CD14-positive monocyte (primary cell): ENCODE data around the gene SPCS3. TPM values are rescaled to one million over a fixed set of nuclear protein-coding genes. Genes with fewer than 3 reads are reported as not detected.
"Not testable (repeated sequence)": the region's sequence is repeated elsewhere in the genome, so short reads cannot be mapped to it uniquely, and the experiment has no call there.

ENCODE experiments used
- DNase-seq, 3 donors: peaks; one replicate each; pipeline ENCODE4 v3.0.0-alpha.2; 2011 to 2022
- H2AFZ ChIP-seq: 2 replicates; pipeline ENCODE4 v1.6.0; 2012; ENCODE audit warnings: mild to moderate bottlenecking, low read depth, low read length, inconsistent platforms; ENCODE audit not compliant: insufficient read depth, poor library complexity, severe bottlenecking
- H3K27ac ChIP-seq, 2 donors: 1 replicate in 1 of 2; 2 replicates in 1 of 2; pipeline ENCODE4 v1.5.1; 2012 to 2013; ENCODE audit warnings: low read length in 2 of 2, control low read depth in 1 of 2, inconsistent platforms in 1 of 2, low read depth in 1 of 2, mild to moderate bottlenecking in 1 of 2
- H3K27me3 ChIP-seq, 2 donors: one replicate each; pipeline versions ENCODE4 v1.6.0 to v1.6.1; 2011 to 2013; ENCODE audit warnings: low read length in 2 of 2; ENCODE audit not compliant: control insufficient read depth in 2 of 2, insufficient read depth in 2 of 2
- H3K36me3 ChIP-seq, 2 donors: replicated peaks in 1 of 2; 1 replicate in 1 of 2; 2 replicates in 1 of 2; pipeline versions ENCODE4 v1.5.1 to v1.6.1; 2012 to 2013; ENCODE audit warnings: low read length in 2 of 2, control low read depth in 1 of 2, inconsistent platforms in 1 of 2, mild to moderate bottlenecking in 1 of 2; ENCODE audit not compliant: insufficient read depth in 2 of 2, control insufficient read depth in 1 of 2
- H3K4me1 ChIP-seq, 2 donors: 1 replicate in 1 of 2; 2 replicates in 1 of 2; pipeline versions ENCODE4 v1.5.1 to v1.6.1; 2012 to 2013; ENCODE audit warnings: low read length in 2 of 2, control low read depth in 1 of 2, inconsistent platforms in 1 of 2, mild to moderate bottlenecking in 1 of 2, moderate library complexity in 1 of 2; ENCODE audit not compliant: insufficient read depth in 2 of 2, control insufficient read depth in 1 of 2
- H3K4me2 ChIP-seq: replicated peaks from 2 replicates; pipeline ENCODE3; 2012; ENCODE audit warnings: low read length, moderate library complexity, mild to moderate bottlenecking; ENCODE audit not compliant: poor library complexity, severe bottlenecking; ENCODE audit errors: extremely low read depth
- H3K4me3 ChIP-seq, 3 experiments: fragments of 200-600 bp in 1 of 3; sonication (generic) in 1 of 3; replicated peaks in 1 of 3; 1 replicate in 2 of 3; 2 replicates in 1 of 3; pipeline ENCODE4 v1.5.1; 2011 to 2013; ENCODE audit warnings: low read length in 3 of 3, mild to moderate bottlenecking in 3 of 3, control low read depth in 2 of 3, low read depth in 2 of 3, inconsistent platforms in 1 of 3, moderate library complexity in 1 of 3
- H3K79me2 ChIP-seq: 2 replicates; pipeline ENCODE4 v1.6.0; 2012; ENCODE audit warnings: mild to moderate bottlenecking, control low read depth, inconsistent platforms, low read length, moderate library complexity; ENCODE audit not compliant: insufficient read depth
- H3K9ac ChIP-seq: 2 replicates; pipeline ENCODE4 v1.6.0; 2017; ENCODE audit warnings: low read length, mild to moderate bottlenecking; ENCODE audit not compliant: insufficient read depth, poor library complexity, severe bottlenecking
- H3K9me3 ChIP-seq, 2 donors: replicated peaks in 1 of 2; 1 replicate in 1 of 2; 2 replicates in 1 of 2; pipeline versions ENCODE4 v1.5.1 to v1.6.1; 2012 to 2013; ENCODE audit warnings: low read length in 2 of 2, control low read depth in 1 of 2; ENCODE audit not compliant: control insufficient read depth in 1 of 2, insufficient read depth in 1 of 2
- H4K20me1 ChIP-seq: 2 replicates; pipeline ENCODE4 v1.6.0; 2012; ENCODE audit warnings: mild to moderate bottlenecking, low read length, control low read depth, moderate library complexity; ENCODE audit not compliant: insufficient read depth
- H3K27ac Mint-ChIP-seq, 7 donors: one replicate each; pipeline ENCODE4 v1.8.0; 2020; ENCODE audit warnings: mild to moderate bottlenecking in 7 of 7, mixed read lengths in 7 of 7, moderate library complexity in 6 of 7, inconsistent platforms in 2 of 7
- H3K27me3 Mint-ChIP-seq, 3 donors: one replicate each; pipeline ENCODE4 v1.8.0; 2021 to 2022; ENCODE audit warnings: low read depth in 3 of 3, mild to moderate bottlenecking in 3 of 3, mixed read lengths in 3 of 3, moderate library complexity in 3 of 3, inconsistent platforms in 1 of 3
- H3K36me3 Mint-ChIP-seq, 2 donors: one replicate each; pipeline ENCODE4 v1.8.0; 2020; ENCODE audit warnings: mixed read lengths in 2 of 2, inconsistent platforms in 1 of 2, mild to moderate bottlenecking in 1 of 2
- H3K4me1 Mint-ChIP-seq: one replicate; pipeline ENCODE4 v1.8.0; 2020; ENCODE audit warnings: mild to moderate bottlenecking, mixed read lengths
- H3K4me3 Mint-ChIP-seq, 2 donors: one replicate each; pipeline ENCODE4 v1.8.0; 2020; ENCODE audit warnings: mild to moderate bottlenecking in 2 of 2, mixed read lengths in 2 of 2, moderate library complexity in 1 of 2
- H3K9me3 Mint-ChIP-seq, 7 donors: one replicate each; pipeline ENCODE4 v1.8.0; 2020 to 2022; ENCODE audit warnings: mixed read lengths in 7 of 7, mild to moderate bottlenecking in 6 of 7, moderate library complexity in 6 of 7, inconsistent platforms in 2 of 7
- CTCF ChIP-seq: fragments of 200-600 bp; IDR thresholded peaks from one replicate; pipeline ENCODE4 v1.8.0; 2022; ENCODE audit warnings: antibody characterized with exemption, mild to moderate bottlenecking
- WGBS: methylation state at CpG from one replicate; pipeline ENCODE4 v1.1.5; 2013; ENCODE audit warnings: missing lambda C conversion rate; ENCODE audit not compliant: insufficient coverage; 5-methylcytosine and 5-hydroxymethylcytosine counted together
- intact Hi-C, 2 donors: fragments of 100-400 bp; cut with micrococcal nuclease; formaldehyde crosslinking; loops; one replicate each; pipeline versions ENCODE4 v1.15.0 to v1.15.1; 2023
- polyA plus RNA-seq, 3 donors: library from polyadenylated mRNA; depleted of rRNA in 1 of 3; unstranded in 2 of 3; stranded (reverse) in 1 of 3; fragments of 300-500 nt in 2 of 3; fragments of >200 nt in 1 of 3; fragmentation: Illumina TruSeq in 2 of 3; gene quantifications; 1 replicate in 2 of 3; 2 replicates in 1 of 3; pipeline ENCODE4 v1.2.3, GENCODE V29; 2012 to 2021

Gene SPCS3
- polyA plus RNA-seq, 3 donors, result 50.4 to 112 (median 107) TPM

DNA sequence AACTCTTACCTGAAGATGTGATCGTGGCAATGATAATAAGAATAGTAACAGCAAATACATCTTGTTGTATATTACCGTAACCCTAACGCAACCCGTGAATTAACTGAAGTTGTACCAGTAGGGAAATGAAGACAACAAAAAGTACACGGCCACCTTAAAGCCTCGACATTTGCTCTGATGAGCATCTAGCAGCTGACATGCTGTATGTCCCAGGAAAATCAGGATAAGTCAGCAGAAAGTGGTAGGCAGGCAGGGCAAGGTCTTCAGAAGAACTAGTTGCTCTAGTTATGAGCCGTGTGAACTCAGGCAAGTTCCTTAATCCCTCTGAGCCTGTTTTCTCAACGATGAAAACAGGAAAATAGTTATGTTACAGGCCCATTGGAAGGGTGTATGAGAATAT, 43.1 kb upstream of the SPCS3 start:
- Histone ChIP-seq H3K79me2 (no peaks in the 10 kb centered on the region), H3K27ac (no peak overlapping the region), H4K20me1 (no peaks in the 10 kb centered on the region), H3K27me3 (peaks cover 0 to 3% of the 10 kb centered on the region in 2 donors), H3K4me1 (no peaks in the 10 kb centered on the region), H3K9ac (no peak overlapping the region), H3K4me3 (no peak overlapping the region), H3K36me3 (no peaks in the 10 kb centered on the region), H2AFZ (no peak overlapping the region), H3K4me2 (no peak overlapping the region), H3K9me3 (no peaks in the 10 kb centered on the region)
- Mint-ChIP-seq H3K27ac (no peak overlapping the region), H3K4me3 (peak overlapping the region in 1 of 2 donors; percentile 7), H3K4me1 (no peaks in the 10 kb centered on the region), H3K9me3 (peaks cover 0 to 5% (median 0%) of the 10 kb centered on the region in 7 donors), H3K27me3 (peaks cover 0 to 3% (median 2%) of the 10 kb centered on the region in 3 donors), H3K36me3 (no peaks in the 10 kb centered on the region)
- no peak for DNase-seq
- TF ChIP-seq CTCF, result no peak
- intact Hi-C loops, result no loop called here
- 90% methylated on average over 7 of the region's 8 CpGs for WGBS

DNA sequence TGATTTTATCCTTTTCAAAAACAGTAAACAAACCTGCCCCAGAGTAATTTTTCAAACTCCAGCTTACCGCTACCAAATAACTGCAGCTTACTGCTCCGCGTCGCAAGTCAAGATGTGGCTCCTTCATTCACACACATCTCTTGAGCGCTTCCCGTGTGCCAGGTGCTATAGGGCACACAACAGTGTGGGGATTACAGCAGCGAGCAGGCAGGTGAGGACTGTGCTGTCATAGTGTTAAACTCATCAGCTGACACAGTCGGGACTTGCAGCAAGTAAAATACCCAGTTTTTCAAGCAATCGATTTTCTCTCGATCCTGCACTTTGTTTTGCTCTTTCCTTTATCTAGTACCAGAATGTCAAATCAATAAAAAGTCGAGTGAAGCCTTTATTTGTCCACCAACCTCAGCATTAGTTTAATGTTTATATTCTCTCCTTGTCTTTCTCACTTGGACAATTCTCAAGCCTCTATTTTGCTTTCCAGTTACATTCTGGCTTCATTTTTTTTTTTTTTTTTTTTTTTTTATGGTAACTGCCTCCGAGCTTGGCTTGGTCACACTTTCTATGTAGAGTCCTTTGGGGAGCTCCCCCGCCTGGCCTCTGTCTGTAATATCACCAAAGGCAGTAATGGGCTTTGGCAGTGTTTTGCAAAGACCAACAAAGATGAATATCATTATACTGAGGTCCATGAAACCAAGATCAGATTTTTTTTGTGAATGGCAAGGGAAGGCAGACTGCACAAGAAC, 42.4 kb upstream of the SPCS3 start:
- H3K4me3 Mint-ChIP-seq, result no peak overlapping the region
- H3K4me2 ChIP-seq, result no peak overlapping the region
- no peaks in the 10 kb centered on the region for H3K9me3 ChIP-seq
- peak; percentile 22 for TF ChIP-seq CTCF
- H3K27me3 ChIP-seq, result peaks cover 0 to 3% of the 10 kb centered on the region in 2 donors
- H3K27me3 Mint-ChIP-seq, result peaks cover 0 to 3% (median 0%) of the 10 kb centered on the region in 3 donors
- H3K4me1 ChIP-seq, result no peaks in the 10 kb centered on the region
- no peaks in the 10 kb centered on the region for H3K79me2 ChIP-seq
- no peak overlapping the region for H3K27ac Mint-ChIP-seq
- H3K27ac ChIP-seq, result no peak overlapping the region
- no peak overlapping the region for H3K9ac ChIP-seq
- no peak overlapping the region for H3K4me3 ChIP-seq
- no peaks in the 10 kb centered on the region for H3K36me3 Mint-ChIP-seq
- H3K9me3 Mint-ChIP-seq, result peaks cover 0 to 5% (median 0%) of the 10 kb centered on the region in 7 donors
- 88% methylated on average over 11 of the region's 13 CpGs for WGBS
- H3K4me1 Mint-ChIP-seq, result no peaks in the 10 kb centered on the region
- H4K20me1 ChIP-seq, result no peaks in the 10 kb centered on the region
- no peak overlapping the region for H2AFZ ChIP-seq
- no peak for DNase-seq
- intact Hi-C loops, result no loop called here
- no peaks in the 10 kb centered on the region for H3K36me3 ChIP-seq

DNA sequence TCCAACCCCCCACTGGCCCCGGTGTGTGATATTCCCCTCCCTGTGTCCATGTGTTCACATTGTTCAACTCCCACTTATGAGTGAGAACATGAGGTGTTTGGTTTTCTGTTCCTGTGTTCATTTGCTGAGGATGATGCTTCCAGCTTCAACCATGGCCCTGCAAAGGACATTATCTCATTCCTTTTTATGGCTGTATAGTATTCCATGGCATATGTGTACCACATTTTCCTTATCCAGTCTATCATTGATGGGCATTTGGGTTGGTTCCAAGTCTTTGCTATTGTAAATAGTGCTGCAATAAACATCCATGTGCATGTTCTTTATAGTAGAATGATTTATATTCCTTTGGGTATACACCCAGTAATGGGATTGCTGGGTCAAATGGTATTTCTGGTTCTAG, 40.2 kb upstream of the SPCS3 start:
- H3K27ac ChIP-seq, H3K27me3 Mint-ChIP-seq: not testable (repeated sequence)
- no CpG with 5 or more reads among the region's 1 CpG for WGBS

More for the DNA sequence above, 40.2 kb upstream of the SPCS3 start:
- H3K36me3 ChIP-seq, H3K27ac Mint-ChIP-seq, H3K4me3 ChIP-seq, H3K9ac ChIP-seq, H4K20me1 ChIP-seq, H3K9me3 Mint-ChIP-seq, DNase-seq, H3K79me2 ChIP-seq, H3K4me1 ChIP-seq, H3K9me3 ChIP-seq, H3K27me3 ChIP-seq, intact Hi-C loops, H3K36me3 Mint-ChIP-seq, H2AFZ ChIP-seq, H3K4me3 Mint-ChIP-seq, H3K4me1 Mint-ChIP-seq, H3K4me2 ChIP-seq: not testable (repeated sequence)
